Measurements from ENCODE around the gene KIF5A.

- no peak for TF ChIP-seq CTCF (IDR thresholded peaks at IDR 0.05)
- no peak for TF ChIP-seq POLR2A (IDR thresholded peaks at IDR 0.05)
These were observed 14.8 kb upstream of the KIF5A start for GRCh38 chr12:57534991-57535543.
